GM12875 (cell line): ENCODE measurements around the gene PIPOX.

Experiments used
- H3K4me3 ChIP-seq: one replicate; pipeline ENCODE4 v1.5.1; 2011; ENCODE audit warnings: low read depth, low read length, control low read depth
- TF ChIP-seq, protein P1 (sequence below): IDR thresholded peaks from 2 replicates; pipeline ENCODE4 v1.5.1; 2011; ENCODE audit warnings: low read depth, mild to moderate bottlenecking, control low read depth, inconsistent platforms, low read length, moderate library complexity, borderline replicate concordance; ENCODE audit not compliant: insufficient read depth

Gene PIPOX

DNA sequence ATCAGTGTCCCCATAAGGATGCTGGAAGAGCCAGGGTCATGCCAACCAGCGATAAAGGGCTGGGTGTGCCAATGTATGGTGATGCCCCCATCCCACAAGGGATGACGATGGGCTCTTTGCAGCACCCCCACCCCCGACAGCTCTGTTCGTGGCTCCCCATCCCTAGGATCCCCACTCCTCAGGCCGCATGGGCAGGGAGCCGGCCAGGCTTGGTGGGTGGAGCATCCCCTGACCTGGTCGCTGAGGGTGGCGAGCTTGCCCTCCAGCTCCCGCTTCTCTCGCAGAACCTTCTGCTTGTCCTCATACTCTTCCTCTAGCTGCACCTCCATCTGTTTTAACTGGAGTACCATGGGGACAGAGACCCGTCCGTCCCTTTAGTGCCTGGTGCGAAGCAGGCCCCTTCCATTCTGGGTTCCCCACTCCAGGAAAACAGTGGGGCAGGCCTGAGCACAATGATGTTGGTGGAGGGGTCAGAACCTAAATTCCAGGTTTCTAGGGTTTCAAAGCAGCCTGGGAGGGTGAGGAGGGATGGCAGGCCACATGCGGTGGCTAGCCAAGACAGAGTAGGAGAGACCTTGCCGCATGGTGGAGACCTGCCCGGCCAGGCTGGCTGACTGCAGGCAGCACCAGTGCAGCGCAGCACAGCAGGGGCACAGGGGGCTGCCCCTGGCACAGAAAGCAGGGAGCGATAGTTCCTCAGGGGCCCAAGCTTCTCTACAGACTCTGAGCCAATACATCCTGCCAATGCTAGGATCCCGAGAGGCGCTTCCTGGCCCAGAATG, 50.3 kb downstream of the PIPOX start:
- TF ChIP-seq, protein P1, sequence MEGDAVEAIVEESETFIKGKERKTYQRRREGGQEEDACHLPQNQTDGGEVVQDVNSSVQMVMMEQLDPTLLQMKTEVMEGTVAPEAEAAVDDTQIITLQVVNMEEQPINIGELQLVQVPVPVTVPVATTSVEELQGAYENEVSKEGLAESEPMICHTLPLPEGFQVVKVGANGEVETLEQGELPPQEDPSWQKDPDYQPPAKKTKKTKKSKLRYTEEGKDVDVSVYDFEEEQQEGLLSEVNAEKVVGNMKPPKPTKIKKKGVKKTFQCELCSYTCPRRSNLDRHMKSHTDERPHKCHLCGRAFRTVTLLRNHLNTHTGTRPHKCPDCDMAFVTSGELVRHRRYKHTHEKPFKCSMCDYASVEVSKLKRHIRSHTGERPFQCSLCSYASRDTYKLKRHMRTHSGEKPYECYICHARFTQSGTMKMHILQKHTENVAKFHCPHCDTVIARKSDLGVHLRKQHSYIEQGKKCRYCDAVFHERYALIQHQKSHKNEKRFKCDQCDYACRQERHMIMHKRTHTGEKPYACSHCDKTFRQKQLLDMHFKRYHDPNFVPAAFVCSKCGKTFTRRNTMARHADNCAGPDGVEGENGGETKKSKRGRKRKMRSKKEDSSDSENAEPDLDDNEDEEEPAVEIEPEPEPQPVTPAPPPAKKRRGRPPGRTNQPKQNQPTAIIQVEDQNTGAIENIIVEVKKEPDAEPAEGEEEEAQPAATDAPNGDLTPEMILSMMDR, result no peak
- H3K4me3 ChIP-seq, result no peak overlapping the region

DNA sequence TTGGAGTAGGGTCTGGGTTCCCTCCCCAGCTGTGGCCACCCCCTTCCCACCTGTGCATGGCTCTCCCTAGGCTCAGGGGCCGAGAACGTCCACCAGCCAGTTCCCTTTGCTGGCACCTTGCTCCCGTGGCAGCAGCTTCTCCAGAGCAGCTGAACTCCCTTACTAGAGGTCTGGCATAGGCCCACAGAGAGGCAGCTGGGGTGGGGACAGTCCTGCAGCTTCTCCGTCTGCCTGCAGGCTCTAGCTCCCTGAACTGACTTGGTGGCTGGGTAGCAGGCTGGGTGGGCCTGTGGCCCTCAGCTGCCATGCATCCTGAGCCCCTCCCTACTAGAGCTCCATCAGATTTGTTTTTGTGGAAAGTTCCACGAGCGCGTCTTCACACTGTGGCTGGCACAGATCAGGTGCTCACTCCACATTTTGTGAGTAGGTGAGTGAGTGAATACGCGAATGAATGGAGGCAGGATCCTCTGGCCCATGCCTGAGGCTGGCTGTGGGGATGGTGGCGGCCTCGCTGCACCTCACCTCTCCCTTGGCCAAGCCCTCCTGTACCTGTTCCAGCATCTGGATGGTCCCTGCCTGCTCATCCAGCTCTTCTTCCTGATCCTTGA, 51.3 kb downstream of the PIPOX start:
- TF ChIP-seq, protein P1, result no peak
- H3K4me3 ChIP-seq, result no peak overlapping the region

DNA sequence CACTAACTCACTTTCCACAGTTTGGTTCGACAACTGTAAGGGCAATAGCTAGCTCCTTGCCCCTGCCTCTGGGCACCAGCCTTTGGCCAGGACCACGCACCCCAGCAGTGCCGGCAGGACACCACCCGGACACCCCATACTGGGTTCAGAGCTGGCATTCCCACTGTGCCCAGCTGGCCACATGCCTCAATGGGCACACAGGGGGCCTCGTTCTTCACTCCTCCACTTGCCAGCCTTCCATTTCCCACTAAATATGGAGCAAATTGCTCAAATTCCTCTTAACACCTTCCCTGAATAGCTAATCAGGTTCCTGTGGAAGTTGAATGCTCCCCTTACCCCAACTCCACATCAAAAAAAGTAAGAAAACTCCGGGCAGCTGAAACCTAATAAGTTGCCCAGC, 52.5 kb downstream of the PIPOX start:
- H3K4me3 ChIP-seq, result no peak overlapping the region
- TF ChIP-seq, protein P1, result no peak

DNA sequence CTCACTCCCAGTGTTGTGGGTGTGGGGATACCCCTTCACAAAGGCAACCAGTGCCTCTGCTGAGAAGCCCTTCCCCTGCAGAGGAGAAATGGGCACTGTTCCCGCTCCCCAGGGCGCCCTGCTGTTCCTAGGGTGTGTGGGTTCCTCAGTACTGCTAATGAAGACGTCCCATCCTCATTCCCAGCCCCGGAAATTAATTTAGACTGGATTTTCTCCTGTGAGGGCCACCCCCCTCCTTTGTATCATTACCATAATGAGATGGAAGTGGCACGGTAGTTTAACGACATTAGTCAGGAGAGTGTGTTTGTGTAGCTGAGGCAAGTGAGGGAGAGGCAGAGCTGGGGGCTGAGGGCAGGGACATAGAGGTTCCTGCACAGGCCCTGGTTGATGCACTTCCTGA, 53.2 kb downstream of the PIPOX start:
- TF ChIP-seq, protein P1, result no peak
- H3K4me3 ChIP-seq, result no peak overlapping the region

DNA sequence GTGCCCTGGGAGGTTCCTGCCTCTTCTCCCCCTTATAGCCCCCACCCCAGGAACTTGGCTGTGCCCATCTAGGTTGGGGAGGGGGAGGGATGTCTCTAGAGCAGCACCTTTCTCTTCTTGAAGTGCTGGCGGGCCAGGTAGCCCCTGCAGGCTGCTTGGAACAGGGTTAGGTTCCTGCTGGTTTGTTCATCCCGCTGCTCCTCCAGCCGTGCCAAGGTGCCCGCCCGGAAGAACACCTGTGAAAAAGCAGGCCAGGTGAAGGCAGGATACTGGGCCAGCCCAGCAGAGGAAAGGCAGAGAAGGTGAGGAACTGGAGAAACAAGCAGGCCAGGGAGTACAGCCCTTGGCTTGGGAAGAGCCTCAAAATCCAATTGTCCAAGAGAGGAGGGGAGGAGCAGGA, 56.6 kb downstream of the PIPOX start:
- TF ChIP-seq, protein P1, result no peak
- H3K4me3 ChIP-seq, result no peak overlapping the region

DNA sequence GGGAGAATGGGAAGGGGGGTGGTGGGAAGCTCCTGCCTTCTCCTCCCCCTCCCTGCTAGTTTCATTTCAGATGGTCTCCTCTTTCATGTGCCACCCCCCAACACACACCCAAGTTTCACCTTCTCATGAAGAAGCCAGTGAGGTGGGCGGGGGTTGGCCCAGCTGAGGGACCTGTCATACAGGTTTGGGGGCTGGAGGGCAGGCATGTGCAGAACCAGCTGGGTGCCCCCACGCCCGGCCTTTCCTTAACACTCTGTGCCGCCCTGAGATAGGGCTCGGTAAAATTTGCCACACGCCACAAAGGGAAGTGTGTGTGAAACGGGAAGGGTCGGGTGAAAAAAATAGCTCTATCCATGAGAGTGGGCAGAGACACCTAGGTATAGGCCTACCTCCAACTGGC, 57.4 kb downstream of the PIPOX start:
- TF ChIP-seq, protein P1, result no peak

DNA sequence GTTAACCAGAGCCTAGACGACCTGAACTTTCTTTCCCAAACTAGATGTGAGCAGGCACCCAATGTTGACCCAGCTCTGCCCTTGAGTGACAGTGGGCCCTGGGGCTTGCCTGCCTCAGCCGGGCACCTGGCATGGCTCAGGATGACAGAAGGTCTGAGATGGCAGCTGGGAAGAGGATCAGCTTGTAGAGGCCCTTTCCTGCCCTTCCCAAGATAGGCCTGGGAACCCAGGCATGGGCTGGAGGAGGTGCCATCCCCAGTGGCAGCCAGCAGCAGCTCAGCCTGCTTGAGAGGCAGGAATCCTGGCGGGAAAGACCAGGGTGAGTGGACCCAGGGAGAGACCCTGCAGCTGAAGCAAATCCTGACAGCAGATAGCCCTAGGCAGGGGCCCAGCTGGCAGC, 59.1 kb downstream of the PIPOX start:
- TF ChIP-seq, protein P1, result no peak
- no peak overlapping the region for H3K4me3 ChIP-seq

More for the DNA sequence above, 57.4 kb downstream of the PIPOX start:
- no peak overlapping the region for H3K4me3 ChIP-seq
